ENCODE measurements around the gene BMP5. TPM values are rescaled to one million over a fixed set of nuclear protein-coding genes. Genes with fewer than 3 reads are reported as not detected.

Gene BMP5
- total RNA-seq, 2 experiments from 2014 or later, result not detected

DNA sequence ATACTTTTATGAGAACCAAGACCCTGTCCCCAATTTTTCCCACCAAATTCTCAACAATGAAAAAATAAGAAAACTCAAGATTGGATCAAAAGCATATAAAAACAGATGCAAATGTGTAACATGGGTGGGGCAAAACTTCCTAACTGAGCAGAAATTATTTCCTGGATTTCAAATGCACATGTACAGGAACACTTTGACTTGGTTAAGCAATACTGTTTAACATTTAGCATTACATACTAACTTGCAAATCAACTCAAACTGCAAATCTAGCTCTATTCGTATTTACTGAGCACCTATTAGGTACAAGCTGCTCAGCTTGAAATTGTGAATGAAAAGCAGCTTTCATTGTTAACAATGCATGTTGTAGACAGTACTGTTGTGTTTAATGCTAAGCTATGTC lies 40.2 kb downstream of the BMP5 start:
- DNase-seq (no peak), ATAC-seq (ENCODE audit: poor library complexity) (no peak)
- Histone ChIP-seq H3K36me3 (ENCODE audit: insufficient read depth, low read length) (no peaks in the 10 kb centered on the region), H3K4me3 (ENCODE audit: low read length) (no peak overlapping the region), H3K27ac (ENCODE audit: low read depth in 1 of 2, low read length in 2 of 2) (no peak overlapping the region), H3K27me3 (ENCODE audit: control insufficient read depth in 1 of 2, insufficient read depth in 2 of 2, low read length in 2 of 2) (no peaks in the 10 kb centered on the region), H3K4me1 (ENCODE audit: insufficient read depth, low read length) (no peaks in the 10 kb centered on the region), H3K9me3 (ENCODE audit: control insufficient read depth in 1 of 2, insufficient read depth in 1 of 2, low read length in 2 of 2) (peaks cover 0 to 6% of the 10 kb centered on the region in 2 experiments)
- no peaks in the 10 kb centered on the region for H3K4me1 Mint-ChIP-seq (ENCODE audit: low read depth)
- H3K9me3 Mint-ChIP-seq, result peaks cover 7% of the 10 kb centered on the region
- CTCF ChIA-PET, result no interaction called here
- intact Hi-C loops (cut with DNase I, micrococcal nuclease), result no loop called here
- no peaks in the 10 kb centered on the region for H3K36me3 Mint-ChIP-seq (ENCODE audit: low read depth)
- no peak overlapping the region for H3K4me3 Mint-ChIP-seq
- TF ChIP-seq, protein P1, sequence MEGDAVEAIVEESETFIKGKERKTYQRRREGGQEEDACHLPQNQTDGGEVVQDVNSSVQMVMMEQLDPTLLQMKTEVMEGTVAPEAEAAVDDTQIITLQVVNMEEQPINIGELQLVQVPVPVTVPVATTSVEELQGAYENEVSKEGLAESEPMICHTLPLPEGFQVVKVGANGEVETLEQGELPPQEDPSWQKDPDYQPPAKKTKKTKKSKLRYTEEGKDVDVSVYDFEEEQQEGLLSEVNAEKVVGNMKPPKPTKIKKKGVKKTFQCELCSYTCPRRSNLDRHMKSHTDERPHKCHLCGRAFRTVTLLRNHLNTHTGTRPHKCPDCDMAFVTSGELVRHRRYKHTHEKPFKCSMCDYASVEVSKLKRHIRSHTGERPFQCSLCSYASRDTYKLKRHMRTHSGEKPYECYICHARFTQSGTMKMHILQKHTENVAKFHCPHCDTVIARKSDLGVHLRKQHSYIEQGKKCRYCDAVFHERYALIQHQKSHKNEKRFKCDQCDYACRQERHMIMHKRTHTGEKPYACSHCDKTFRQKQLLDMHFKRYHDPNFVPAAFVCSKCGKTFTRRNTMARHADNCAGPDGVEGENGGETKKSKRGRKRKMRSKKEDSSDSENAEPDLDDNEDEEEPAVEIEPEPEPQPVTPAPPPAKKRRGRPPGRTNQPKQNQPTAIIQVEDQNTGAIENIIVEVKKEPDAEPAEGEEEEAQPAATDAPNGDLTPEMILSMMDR (IDR thresholded peaks at IDR 0.05), result no peak
- no peaks in the 10 kb centered on the region for H3K27me3 Mint-ChIP-seq
- POLR2A ChIA-PET, result no interaction called here
- H3K27ac Mint-ChIP-seq, result no peak overlapping the region

GRCh38 chr6:55833284-55833683 lies 42.1 kb downstream of the BMP5 start:
- CTCF ChIA-PET, result no interaction called here
- POLR2A ChIA-PET, result no interaction called here
- H3K27ac Mint-ChIP-seq, result no peak overlapping the region

GRCh38 chr6:55827818-55828522 lies 47.4 kb downstream of the BMP5 start:
- ChIA-PET CTCF (no interaction called here), POLR2A (no interaction called here)
- no peak overlapping the region for H3K27ac ChIP-seq (ENCODE audit: low read depth in 1 of 2, low read length in 2 of 2)
- no peaks in the 10 kb centered on the region for H3K27me3 ChIP-seq (ENCODE audit: control insufficient read depth in 1 of 2, insufficient read depth in 2 of 2, low read length in 2 of 2)
- no peak overlapping the region for H3K4me3 ChIP-seq (ENCODE audit: low read length)
- H3K27ac Mint-ChIP-seq, result no peak overlapping the region
- no peaks in the 10 kb centered on the region for H3K4me1 Mint-ChIP-seq (ENCODE audit: low read depth)
- DNase-seq (no peak), ATAC-seq (ENCODE audit: poor library complexity) (no peak)
- peaks cover 3% of the 10 kb centered on the region for H3K9me3 Mint-ChIP-seq
- peaks cover 0 to 6% of the 10 kb centered on the region in 2 experiments for H3K9me3 ChIP-seq (ENCODE audit: control insufficient read depth in 1 of 2, insufficient read depth in 1 of 2, low read length in 2 of 2)
- intact Hi-C loops (cut with DNase I, micrococcal nuclease), result no loop called here
- no peaks in the 10 kb centered on the region for H3K27me3 Mint-ChIP-seq
- TF ChIP-seq, protein P1 (IDR thresholded peaks at IDR 0.05), result no peak
- no peaks in the 10 kb centered on the region for H3K36me3 ChIP-seq (ENCODE audit: insufficient read depth, low read length)
- no peaks in the 10 kb centered on the region for H3K36me3 Mint-ChIP-seq (ENCODE audit: low read depth)
- no peaks in the 10 kb centered on the region for H3K4me1 ChIP-seq (ENCODE audit: insufficient read depth, low read length)
- H3K4me3 Mint-ChIP-seq, result no peak overlapping the region

More at GRCh38 chr6:55833284-55833683, 42.1 kb downstream of the BMP5 start:
- ATAC-seq (ENCODE audit: poor library complexity) (no peak), DNase-seq (no peak)
- Mint-ChIP-seq H3K9me3 (peaks cover 7% of the 10 kb centered on the region), H3K4me3 (no peak overlapping the region), H3K36me3 (ENCODE audit: low read depth) (no peaks in the 10 kb centered on the region), H3K4me1 (ENCODE audit: low read depth) (no peaks in the 10 kb centered on the region), H3K27me3 (no peaks in the 10 kb centered on the region)
- intact Hi-C loops (cut with DNase I, micrococcal nuclease), result no loop called here
- H3K36me3 ChIP-seq (ENCODE audit: insufficient read depth, low read length), result no peaks in the 10 kb centered on the region
- TF ChIP-seq, protein P1 (IDR thresholded peaks at IDR 0.05), result no peak
- H3K4me3 ChIP-seq (ENCODE audit: low read length), result no peak overlapping the region
- no peaks in the 10 kb centered on the region for H3K27me3 ChIP-seq (ENCODE audit: control insufficient read depth in 1 of 2, insufficient read depth in 2 of 2, low read length in 2 of 2)
- H3K27ac ChIP-seq (ENCODE audit: low read depth in 1 of 2, low read length in 2 of 2), result no peak overlapping the region
- peaks cover 0 to 6% of the 10 kb centered on the region in 2 experiments for H3K9me3 ChIP-seq (ENCODE audit: control insufficient read depth in 1 of 2, insufficient read depth in 1 of 2, low read length in 2 of 2)
- no peaks in the 10 kb centered on the region for H3K4me1 ChIP-seq (ENCODE audit: insufficient read depth, low read length)

All from CD4-positive, alpha-beta T cell (primary cell).